Measurements from ENCODE around the gene CDC27.

- TF ChIP-seq CTCF (IDR thresholded peaks at IDR 0.05; ENCODE audit: insufficient read depth, low read depth, low read length), result no peak
- no peak for TF ChIP-seq EZH2 (IDR thresholded peaks at IDR 0.05; ENCODE audit: insufficient read depth, low read length)
These were observed 29.8 kb downstream of the CDC27 start for GRCh38 chr17:47159315-47159714.
